Measurements from ENCODE around the gene UBE2V1.

Gene UBE2V1

DNA sequence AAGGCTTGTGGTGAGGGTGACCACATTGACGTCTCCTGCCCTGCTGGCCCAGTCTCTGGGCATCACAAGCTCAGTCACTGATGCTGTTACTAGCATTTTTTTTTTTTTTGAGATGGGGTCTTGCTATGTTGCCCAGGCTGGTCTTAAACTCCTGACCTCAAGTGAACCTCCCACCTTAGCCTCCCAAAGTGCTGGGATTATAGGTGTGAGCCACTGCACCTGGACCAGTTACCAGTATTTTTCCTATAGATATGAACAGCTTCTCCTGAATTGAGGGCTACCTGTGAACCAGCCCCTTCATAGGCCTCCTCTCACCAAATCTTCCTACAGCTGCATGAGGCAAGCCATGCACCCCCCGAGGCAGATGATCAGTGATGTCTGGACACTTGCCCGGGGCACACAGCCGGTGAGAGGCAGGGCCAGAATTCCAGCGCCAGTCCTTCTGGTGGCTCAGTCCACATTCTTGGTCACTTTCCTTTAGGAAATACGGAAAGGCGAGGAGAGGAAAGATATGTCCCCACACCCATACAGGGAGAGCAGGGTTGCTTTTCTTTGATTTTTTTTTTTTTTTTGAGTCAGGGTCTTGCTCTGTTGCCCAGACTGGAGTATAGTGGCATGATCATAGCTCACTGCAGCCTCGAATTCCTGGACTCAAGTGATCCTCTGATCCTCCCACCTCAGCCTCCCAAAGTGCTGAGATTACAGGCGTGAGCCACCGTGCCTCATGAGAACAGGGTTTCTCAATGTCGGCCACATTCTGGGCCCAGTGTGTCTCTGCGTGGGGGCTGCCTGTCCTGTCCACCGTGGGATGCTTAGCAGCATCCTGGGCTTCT lies 50.7 kb downstream of the UBE2V1 start:
- no peak for DNase-seq (ENCODE audit: low read depth in 2 of 2)

GRCh38 chr20:50061151-50062005 lies 51.6 kb downstream of the UBE2V1 start:
- DNase-seq (ENCODE audit: low read depth in 2 of 2) = no peak

DNA sequence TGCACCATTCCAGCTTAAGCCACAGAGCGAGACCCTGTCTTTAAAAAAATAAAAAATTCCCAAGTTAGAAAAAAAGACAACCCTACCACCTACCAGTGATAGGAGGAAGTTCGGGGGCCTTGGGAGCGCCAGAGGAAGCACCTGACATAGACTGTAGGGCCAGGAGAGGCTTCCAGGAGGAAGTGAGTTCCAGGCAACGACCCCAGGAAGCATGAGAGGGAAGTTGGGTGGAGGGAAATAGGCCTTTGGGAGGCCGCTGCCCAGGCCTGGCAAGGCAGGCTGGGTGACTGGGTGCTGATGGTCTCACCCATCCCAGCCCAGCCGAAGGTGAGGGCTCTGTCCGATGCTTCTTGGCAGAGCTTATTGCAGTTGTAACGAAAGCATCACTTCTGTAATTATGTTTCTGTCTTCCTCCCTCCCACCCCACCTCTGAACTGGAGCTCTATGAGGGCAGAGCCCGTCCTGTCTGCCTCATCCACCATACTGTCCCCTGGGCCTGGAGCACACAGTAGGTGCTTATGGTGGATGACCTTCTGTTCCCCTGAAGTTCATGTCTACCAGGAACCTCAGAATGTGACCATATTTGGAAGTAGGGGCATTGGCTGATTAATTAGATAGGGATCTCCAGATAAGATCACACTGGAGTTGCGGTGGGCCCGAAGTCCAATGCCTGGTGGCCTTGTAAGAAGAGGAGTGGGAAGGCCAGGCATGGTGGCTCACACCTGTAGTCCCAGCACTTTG lies 54.1 kb downstream of the UBE2V1 start:
- DNase-seq (ENCODE audit: low read depth in 2 of 2) = no peak

GRCh38 chr20:50057714-50058053 lies 55.3 kb downstream of the UBE2V1 start:
- DNase-seq (ENCODE audit: low read depth in 2 of 2) = no peak

- no peak for DNase-seq (ENCODE audit: low read depth in 2 of 2)
Observed at GRCh38 chr20:50056951-50057713, 55.8 kb downstream of the UBE2V1 start.

GRCh38 chr20:50056408-50056926 lies 56.5 kb downstream of the UBE2V1 start:
- no peak for DNase-seq (ENCODE audit: low read depth in 2 of 2)

- DNase-seq (ENCODE audit: low read depth in 2 of 2) = no peak
Observed at GRCh38 chr20:50055524-50056083, 57.3 kb downstream of the UBE2V1 start.

GRCh38 chr20:50054626-50055511 lies 58.1 kb downstream of the UBE2V1 start:
- DNase-seq (ENCODE audit: low read depth in 2 of 2) = no peak

DNA sequence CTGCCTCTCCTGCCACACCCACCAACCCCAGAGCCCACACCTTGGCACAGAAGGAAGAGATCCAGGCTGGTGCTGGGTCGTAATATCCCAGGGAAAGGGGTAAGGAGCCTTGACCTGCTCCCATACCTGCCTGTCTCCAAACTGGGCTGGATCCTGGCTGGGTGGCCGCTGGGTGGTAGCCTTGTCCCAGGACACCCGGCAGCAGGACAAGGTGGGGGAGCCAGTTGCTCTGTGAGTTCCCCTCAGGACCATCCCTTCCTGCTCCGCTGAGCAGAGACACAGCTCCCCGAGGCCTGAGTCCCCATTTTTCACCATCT lies 58.8 kb downstream of the UBE2V1 start:
- no peak for DNase-seq (ENCODE audit: low read depth in 2 of 2)

GRCh38 chr20:50053362-50054230 lies 59.4 kb downstream of the UBE2V1 start:
- no peak for DNase-seq (ENCODE audit: low read depth in 2 of 2)

DNA sequence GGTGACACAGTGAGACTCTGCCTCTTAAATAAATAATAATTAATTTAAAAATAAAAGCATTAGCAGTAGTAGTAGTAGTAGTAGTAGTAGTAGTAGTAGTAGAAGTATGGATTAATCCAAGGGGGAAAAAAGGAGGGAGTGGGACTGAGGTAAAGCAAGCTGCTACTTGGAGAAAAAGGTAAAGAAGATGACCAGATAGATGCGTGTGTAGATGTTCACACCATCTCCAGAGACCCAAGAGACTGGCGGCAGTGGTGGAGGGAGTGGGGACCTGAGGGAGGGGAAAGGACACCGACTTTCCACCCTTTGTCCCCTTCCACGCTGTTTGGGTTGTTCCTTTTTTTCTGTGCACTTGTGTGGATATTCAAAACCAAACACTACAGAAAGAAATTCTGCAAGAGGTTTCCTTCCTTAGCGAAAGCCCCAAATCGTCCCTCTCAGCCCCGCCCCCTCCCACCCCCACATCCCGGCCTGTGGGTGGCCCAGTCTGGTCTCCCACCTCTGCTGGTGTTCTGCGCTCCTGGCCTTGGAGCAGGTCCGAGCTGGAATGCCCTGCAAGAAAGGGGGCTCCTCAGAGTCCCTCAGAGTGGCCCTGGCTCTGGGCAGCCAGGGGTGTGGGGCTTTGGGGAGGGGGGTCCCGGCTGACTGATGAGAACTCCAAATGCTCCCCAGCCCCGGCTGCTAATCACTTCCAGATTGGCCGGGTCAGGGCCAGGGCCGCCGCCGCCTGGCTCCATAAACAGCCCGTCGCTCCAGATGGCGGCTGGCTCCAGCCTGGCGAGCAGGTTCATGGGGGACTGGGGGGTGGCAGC lies 60.2 kb downstream of the UBE2V1 start:
- no peak for DNase-seq (ENCODE audit: low read depth in 2 of 2)

DNA sequence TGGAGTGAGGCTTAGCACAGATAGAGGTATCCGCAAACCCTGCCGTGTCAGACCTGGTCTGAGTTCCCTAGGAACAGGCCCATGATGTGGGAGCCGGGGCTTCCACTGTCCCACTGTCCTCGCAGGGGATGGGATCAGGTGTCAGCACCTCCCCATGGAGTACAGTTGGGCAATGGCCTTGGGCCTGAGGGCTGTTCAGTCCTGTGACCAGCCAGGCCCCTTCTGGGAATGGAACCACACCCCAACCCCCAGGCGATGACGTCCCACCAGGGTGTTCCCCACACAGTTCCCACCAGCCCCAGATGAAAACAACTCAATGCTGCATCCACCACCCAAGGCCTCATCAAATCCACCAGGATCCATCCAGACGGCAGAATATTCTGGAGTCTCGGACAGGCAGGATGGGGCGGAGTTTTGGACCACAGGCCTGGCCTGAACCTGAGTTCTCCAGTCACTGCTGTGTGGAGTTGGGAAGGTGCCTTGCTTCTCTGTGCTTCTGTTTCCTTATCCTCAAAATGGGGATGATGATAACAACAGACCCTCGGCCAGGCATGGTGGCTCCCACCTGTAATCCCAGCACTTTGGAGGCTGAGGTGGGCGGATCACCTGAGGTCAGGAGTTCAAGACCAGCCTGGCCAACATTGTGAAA lies 62.2 kb downstream of the UBE2V1 start:
- DNase-seq (ENCODE audit: low read depth in 2 of 2) = no peak

GRCh38 chr20:50050214-50050613 lies 62.7 kb downstream of the UBE2V1 start:
- no peak for DNase-seq (ENCODE audit: low read depth in 2 of 2)

- DNase-seq (ENCODE audit: low read depth in 2 of 2) = no peak
Observed at GRCh38 chr20:50049442-50050026, 63.4 kb downstream of the UBE2V1 start.

- DNase-seq (ENCODE audit: low read depth in 2 of 2) = no peak
Observed at GRCh38 chr20:50048420-50049166, 64.4 kb downstream of the UBE2V1 start.

GRCh38 chr20:50044353-50044960 lies 68.5 kb downstream of the UBE2V1 start:
- DNase-seq (ENCODE audit: low read depth in 2 of 2) = no peak

Measured in stimulated activated CD4-positive, alpha-beta T cell treated with anti-CD3 and anti-CD28 coated beads, Interleukin-1b, Interleukin-23, amount 100 ng/mL, for 4 hours (primary cell).